B cell (primary cell): ENCODE data around the gene VPS9D1.

ENCODE experiments used
- EZH2 ChIP-seq: IDR thresholded peaks from 2 replicates; pipeline ENCODE4 v1.6.1; 2012; ENCODE audit warnings: borderline replicate concordance, low read depth, mild to moderate bottlenecking, moderate library complexity, low read length; ENCODE audit not compliant: insufficient read depth, poor library complexity, severe bottlenecking
- TF ChIP-seq, protein P1 (sequence below): fragments of 200-600 bp; IDR thresholded peaks from one replicate; pipeline ENCODE4 v1.8.0; 2022; ENCODE audit warnings: antibody characterized with exemption, mild to moderate bottlenecking

DNA sequence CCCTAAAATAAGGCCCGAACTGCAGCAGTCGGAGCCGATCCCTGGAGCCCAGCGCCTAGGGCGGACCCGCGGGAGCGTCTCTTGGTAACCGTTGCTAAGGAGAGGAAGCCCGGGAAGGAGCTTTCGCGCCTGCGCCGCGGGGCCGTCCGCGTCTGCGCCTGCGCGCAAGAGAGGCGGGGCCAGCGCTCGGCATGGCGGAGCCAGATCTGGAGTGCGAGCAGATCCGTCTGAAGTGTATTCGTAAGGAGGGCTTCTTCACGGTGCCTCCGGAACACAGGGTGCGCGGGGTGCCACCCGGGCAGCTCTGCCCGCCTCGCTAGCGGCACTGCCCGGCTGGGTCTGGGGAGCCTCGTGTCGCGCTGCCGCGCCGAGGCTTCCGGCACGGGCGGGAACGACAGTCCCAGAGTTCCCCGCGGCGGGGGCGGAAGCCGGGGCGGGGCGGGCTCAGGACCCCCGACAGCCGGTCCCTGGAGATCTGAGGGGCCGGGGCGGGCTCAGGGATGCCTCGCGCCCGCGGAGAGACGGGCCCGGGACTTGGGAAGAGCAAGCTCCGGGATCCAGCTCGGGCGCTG, 34.1 kb downstream of the VPS9D1 start, which contains the start of gene CDK10:
- TF ChIP-seq EZH2, result no peak
- TF ChIP-seq, protein P1, sequence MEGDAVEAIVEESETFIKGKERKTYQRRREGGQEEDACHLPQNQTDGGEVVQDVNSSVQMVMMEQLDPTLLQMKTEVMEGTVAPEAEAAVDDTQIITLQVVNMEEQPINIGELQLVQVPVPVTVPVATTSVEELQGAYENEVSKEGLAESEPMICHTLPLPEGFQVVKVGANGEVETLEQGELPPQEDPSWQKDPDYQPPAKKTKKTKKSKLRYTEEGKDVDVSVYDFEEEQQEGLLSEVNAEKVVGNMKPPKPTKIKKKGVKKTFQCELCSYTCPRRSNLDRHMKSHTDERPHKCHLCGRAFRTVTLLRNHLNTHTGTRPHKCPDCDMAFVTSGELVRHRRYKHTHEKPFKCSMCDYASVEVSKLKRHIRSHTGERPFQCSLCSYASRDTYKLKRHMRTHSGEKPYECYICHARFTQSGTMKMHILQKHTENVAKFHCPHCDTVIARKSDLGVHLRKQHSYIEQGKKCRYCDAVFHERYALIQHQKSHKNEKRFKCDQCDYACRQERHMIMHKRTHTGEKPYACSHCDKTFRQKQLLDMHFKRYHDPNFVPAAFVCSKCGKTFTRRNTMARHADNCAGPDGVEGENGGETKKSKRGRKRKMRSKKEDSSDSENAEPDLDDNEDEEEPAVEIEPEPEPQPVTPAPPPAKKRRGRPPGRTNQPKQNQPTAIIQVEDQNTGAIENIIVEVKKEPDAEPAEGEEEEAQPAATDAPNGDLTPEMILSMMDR, result no peak
